ENCODE data around the gene DHCR7.

DNA sequence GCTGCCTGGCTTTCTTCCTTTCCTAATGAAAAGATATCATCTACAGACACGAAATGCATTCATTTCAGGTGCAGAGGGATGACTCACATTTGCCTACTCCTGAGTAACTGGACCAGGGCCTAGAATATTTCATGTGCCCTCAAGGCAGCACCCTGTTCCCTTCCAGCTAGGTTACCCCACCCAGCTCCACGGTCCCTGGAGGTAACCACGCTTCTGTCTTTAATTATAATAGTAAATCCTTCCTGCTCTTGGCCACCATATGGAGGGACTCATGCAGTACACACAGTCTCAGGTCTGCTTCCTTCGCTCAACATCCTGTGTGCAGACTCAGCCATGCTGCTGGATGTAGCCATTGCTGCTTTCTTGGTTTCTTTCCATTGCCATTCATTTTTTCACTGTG lies 22.3 kb downstream of the DHCR7 start:
- TF ChIP-seq, protein P1, sequence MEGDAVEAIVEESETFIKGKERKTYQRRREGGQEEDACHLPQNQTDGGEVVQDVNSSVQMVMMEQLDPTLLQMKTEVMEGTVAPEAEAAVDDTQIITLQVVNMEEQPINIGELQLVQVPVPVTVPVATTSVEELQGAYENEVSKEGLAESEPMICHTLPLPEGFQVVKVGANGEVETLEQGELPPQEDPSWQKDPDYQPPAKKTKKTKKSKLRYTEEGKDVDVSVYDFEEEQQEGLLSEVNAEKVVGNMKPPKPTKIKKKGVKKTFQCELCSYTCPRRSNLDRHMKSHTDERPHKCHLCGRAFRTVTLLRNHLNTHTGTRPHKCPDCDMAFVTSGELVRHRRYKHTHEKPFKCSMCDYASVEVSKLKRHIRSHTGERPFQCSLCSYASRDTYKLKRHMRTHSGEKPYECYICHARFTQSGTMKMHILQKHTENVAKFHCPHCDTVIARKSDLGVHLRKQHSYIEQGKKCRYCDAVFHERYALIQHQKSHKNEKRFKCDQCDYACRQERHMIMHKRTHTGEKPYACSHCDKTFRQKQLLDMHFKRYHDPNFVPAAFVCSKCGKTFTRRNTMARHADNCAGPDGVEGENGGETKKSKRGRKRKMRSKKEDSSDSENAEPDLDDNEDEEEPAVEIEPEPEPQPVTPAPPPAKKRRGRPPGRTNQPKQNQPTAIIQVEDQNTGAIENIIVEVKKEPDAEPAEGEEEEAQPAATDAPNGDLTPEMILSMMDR (conservative IDR thresholded peaks at IDR 0.05; ENCODE audit: low read length) = no peak
- no peak for TF ChIP-seq EZH2phosphoT487 (IDR thresholded peaks at IDR 0.05; ENCODE audit: borderline replicate concordance)

Data from Loucy (cell line).